ENCODE measurements around the gene SCARF2.

The SCARF2 gene

DNA sequence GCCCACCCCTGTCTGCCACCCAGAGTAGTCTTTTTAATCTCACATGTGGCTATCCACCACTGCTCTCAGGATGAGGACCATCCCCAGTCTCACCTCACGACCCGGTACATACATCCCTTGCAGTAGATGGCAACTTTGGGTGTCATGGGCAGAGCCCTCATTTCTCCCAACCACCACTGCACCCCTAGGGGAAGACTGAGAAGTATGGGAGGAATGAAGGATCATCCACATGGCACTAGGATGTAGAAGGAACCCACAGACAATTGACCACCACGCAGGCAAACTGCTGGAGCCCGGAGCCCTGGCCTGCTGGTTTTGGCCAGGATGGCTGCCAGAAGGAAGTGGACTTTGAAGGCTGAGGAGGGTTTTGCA is 1.9 kb upstream of the SCARF2 start:
- Histone ChIP-seq H3K9ac (ENCODE audit: low read depth, low read length) (no peak overlapping the region), H3K9me3 (ENCODE audit: control insufficient read depth, insufficient read depth, low read length) (no peaks in the 10 kb centered on the region), H3K36me3 (ENCODE audit: insufficient read depth, low read length) (no peaks in the 10 kb centered on the region), H3K4me1 (ENCODE audit: insufficient read depth, low read length) (peaks cover 11% of the 10 kb centered on the region; the same call in 1 of the 2 replicates)

DNA sequence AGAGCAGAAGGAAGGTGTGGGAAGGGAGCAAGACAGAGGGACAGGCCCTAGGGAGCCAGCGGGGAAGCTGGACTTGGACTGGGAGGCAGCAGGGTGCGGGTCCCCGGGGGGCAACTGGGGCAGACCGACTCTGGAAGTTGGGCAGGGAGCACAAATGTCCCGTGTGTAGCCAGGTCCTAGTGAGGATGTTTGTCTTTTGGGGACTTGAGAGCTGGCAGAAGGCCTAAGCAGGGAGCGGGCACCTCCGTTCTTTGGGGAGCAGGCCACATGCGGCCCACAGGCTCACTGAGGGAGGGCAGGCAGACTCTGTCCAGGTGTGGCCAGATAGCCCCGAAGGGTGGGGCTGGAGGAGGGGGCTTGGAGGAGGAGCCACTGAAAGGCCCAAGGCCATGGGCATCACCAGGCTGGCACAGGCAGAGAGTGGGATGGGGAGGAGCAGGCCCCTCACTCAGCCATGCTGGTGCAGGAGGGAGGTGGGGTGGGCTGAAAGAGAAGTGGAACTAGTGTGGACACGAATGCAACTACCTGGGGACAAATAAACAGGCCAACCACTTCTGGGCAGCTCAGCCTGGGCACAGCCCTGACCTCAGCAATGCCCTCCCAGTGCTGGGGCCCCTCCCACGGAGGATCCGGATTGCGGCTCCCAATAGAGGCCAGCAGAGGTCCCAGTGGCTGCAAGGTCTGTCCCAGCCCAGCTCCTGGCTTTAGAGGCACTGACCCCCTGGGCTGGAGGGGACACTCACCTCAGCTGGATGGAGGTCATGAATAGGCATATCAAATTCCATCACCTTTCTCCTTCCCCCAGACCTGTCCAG is 1.3 kb upstream of the SCARF2 start:
- H3K36me3 ChIP-seq (ENCODE audit: insufficient read depth, low read length) = no peaks in the 10 kb centered on the region
- no peaks in the 10 kb centered on the region for H3K9me3 ChIP-seq (ENCODE audit: control insufficient read depth, insufficient read depth, low read length)
- peaks cover 11% of the 10 kb centered on the region; the same call in 1 of the 2 replicates for H3K4me1 ChIP-seq (ENCODE audit: insufficient read depth, low read length)
- H3K9ac ChIP-seq (ENCODE audit: low read depth, low read length) = peak overlapping the region; percentile 77; the same call in 1 of the 2 replicates

DNA sequence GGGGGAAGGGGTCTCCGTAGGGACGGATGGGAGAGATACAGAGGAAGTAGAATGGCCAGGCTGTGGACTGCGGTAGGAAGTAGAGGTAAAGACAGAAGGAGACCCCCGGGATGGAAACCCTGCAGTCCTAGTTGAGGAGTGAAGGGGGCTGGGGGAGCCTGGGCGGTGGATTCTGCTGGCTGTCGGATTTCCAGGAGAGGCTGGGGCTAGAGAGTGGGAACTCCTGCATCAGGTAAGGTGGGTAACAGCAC is 727 bp upstream of the SCARF2 start:
- peak overlapping the region; percentile 77; the same call in 1 of the 2 replicates for H3K9ac ChIP-seq (ENCODE audit: low read depth, low read length)
- no peaks in the 10 kb centered on the region for H3K9me3 ChIP-seq (ENCODE audit: control insufficient read depth, insufficient read depth, low read length)
- H3K36me3 ChIP-seq (ENCODE audit: insufficient read depth, low read length) = no peaks in the 10 kb centered on the region
- peaks cover 11% of the 10 kb centered on the region; the same call in 1 of the 2 replicates for H3K4me1 ChIP-seq (ENCODE audit: insufficient read depth, low read length)

DNA sequence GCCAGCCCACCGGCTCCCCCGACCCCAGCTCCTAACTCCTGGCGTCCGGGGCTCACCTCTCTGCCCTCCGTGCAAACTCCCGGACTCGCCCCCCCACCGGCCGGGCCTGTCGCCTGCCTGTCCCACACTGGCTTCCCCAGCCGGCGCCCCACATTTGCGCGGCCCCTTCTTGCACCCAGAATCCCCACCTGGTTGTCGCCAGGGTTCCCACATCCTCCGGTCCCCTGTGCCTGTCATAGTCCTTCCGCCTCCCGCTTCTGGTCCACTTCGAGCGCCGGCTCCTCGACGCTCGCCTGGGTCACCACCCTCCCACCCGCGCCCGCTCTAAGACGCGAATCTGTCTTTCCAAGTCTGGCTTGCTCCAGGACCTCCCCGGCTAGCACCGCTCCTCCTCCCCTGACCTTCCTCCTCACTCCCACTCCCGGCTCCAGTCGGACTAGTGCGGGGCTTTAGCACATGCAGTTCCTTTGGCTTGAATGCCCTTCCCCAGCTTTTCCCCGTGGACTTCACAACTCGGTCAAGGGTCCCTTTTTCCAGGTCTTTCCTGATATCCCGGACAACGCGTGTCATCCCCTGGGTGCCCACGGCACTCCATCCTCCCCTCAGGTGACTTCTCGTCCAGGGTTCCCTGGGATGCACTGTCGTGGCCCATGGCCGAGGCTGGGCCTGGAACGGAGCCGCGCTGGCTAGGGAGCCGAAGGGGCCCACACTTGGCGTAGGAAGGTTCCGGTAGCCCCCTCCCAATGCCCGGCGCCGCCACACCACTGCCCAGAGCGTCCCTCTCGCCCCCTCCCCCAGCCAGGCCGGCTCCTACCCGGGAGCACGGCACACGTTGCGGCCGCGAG is 635 bp downstream of the SCARF2 start:
- H3K9me3 ChIP-seq (ENCODE audit: control insufficient read depth, insufficient read depth, low read length) = no peaks in the 10 kb centered on the region
- no peaks in the 10 kb centered on the region for H3K36me3 ChIP-seq (ENCODE audit: insufficient read depth, low read length)
- peaks cover 11% of the 10 kb centered on the region; the same call in 1 of the 2 replicates for H3K4me1 ChIP-seq (ENCODE audit: insufficient read depth, low read length)
- H3K9ac ChIP-seq (ENCODE audit: low read depth, low read length) = peak overlapping the region; percentile 77

DNA sequence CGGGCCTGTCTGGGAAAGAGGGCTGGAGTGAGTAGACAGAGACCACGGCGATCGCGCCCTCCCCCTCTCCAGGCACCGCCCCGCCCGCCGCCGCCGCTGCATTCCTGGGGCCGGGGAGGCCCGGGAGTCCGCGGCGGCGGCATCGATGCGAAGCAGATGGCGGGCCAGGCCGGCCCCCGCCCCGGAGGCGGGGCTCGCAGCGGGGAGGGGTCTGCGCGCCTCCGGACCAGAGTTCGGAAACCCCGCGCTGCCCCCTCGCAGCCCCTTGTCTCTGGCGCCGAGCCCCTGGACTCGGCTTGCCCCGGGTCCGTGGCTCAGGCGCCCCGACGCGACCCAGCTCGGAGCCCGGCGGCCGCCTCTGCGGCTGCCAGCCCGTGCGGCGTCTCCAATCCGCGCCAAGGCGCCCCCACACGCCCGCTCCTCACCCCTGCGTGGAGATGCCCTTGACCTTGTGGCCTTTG is 1.3 kb downstream of the SCARF2 start:
- Histone ChIP-seq H3K36me3 (ENCODE audit: insufficient read depth, low read length) (no peaks in the 10 kb centered on the region), H3K9ac (ENCODE audit: low read depth, low read length) (peak overlapping the region; percentile 77), H3K9me3 (ENCODE audit: control insufficient read depth, insufficient read depth, low read length) (no peaks in the 10 kb centered on the region), H3K4me1 (ENCODE audit: insufficient read depth, low read length) (peaks cover 11% of the 10 kb centered on the region; the same call in 1 of the 2 replicates)

DNA sequence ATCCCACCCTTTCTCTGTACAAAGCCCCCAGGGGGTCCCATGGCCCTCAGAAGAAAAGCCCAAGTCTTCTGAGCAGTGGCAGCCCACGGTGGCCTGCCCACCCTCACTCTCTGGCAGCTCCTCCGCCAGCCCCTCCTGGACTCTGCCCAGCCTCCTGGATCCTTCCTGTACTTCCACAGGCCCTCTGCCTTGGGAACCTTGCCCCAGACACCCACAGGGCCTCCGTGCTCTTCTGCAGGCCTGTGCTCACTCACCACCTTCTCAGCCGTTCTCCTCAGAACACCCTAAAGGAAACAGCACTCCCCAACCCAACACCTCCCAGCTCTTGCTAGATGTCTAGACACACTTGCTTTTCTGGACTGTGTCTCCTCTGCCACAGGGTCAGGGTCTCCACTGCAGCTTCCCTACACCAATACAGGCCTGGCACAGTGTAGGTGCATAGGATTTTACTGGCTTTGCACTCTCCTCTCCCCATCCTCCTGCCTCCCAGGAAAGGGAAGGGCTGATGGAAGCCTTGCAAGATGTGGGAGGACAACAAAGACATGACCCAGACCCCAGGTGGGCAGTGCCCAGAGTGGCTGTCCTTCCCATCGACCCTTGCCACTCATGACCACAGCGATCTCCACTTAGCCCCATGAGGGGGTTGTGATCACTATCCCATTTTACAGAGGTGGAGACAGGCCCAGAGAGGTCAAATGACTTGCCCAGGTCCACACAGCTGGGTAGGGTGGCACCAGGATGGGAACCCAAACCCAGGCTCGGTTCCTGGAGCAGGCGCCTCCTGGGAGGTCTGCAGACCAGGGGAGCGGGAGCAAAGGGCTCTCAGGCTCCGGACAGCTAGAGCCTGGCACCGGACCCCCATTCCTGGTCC is 2.0 kb downstream of the SCARF2 start:
- H3K9ac ChIP-seq (ENCODE audit: low read depth, low read length) = peak overlapping the region; percentile 77; the same call in 1 of the 2 replicates
- H3K36me3 ChIP-seq (ENCODE audit: insufficient read depth, low read length) = no peaks in the 10 kb centered on the region
- H3K9me3 ChIP-seq (ENCODE audit: control insufficient read depth, insufficient read depth, low read length) = no peaks in the 10 kb centered on the region
- H3K4me1 ChIP-seq (ENCODE audit: insufficient read depth, low read length) = peaks cover 11% of the 10 kb centered on the region; the same call in 1 of the 2 replicates

DNA sequence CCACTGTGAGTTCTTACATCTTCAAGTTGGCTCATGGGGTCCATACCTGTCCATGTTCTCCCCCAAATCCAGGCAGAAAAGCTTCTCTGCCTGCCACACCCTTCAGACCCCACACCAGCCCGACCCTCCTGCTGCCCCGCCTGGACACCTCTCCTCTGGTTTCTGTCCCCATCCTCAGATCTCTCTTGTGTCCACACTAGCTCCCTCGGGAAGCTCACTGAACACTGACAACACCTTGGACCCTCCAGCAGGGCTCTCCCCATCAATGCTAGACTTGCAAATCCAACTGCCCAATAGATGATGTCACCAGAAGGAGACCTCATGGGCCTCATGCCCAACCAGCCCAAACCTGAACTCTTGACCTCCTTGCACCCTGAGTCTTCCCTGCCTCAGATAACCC is 2.9 kb downstream of the SCARF2 start:
- no peaks in the 10 kb centered on the region for H3K9me3 ChIP-seq (ENCODE audit: control insufficient read depth, insufficient read depth, low read length)

DNA sequence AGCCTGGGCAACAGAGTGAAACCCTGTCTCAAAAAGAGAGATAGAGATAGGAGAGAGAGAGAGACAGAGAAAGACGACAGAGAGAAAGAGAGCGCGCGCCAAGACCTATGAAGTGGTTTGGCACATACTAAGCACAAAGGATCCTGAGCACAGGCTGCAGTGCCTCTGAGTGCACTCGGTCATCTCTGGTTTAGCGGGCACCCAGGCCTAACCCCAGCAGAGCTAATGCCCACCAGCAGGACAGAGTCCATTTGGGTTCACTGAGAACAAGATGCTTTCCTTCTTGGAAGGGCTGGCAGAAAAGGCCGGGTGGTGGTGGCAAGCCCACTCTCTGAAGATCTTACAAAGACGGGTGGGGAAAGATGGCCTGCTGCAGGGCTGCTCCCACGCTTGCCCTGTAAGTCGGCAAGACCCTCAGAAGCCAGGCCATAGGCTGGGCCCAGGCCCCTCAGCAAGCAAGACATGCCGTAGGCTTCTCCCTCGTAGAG is 3.3 kb downstream of the SCARF2 start:
- Histone ChIP-seq H3K36me3 (ENCODE audit: insufficient read depth, low read length) (no peaks in the 10 kb centered on the region), H3K9ac (ENCODE audit: low read depth, low read length) (no peak overlapping the region), H3K4me1 (ENCODE audit: insufficient read depth, low read length) (peaks cover 11% of the 10 kb centered on the region; the same call in 1 of the 2 replicates), H3K9me3 (ENCODE audit: control insufficient read depth, insufficient read depth, low read length) (no peaks in the 10 kb centered on the region)

More for the DNA sequence above, 2.9 kb downstream of the SCARF2 start:
- Histone ChIP-seq H3K36me3 (ENCODE audit: insufficient read depth, low read length) (no peaks in the 10 kb centered on the region), H3K9ac (ENCODE audit: low read depth, low read length) (no peak overlapping the region), H3K4me1 (ENCODE audit: insufficient read depth, low read length) (peaks cover 11% of the 10 kb centered on the region; the same call in 1 of the 2 replicates)

DNA sequence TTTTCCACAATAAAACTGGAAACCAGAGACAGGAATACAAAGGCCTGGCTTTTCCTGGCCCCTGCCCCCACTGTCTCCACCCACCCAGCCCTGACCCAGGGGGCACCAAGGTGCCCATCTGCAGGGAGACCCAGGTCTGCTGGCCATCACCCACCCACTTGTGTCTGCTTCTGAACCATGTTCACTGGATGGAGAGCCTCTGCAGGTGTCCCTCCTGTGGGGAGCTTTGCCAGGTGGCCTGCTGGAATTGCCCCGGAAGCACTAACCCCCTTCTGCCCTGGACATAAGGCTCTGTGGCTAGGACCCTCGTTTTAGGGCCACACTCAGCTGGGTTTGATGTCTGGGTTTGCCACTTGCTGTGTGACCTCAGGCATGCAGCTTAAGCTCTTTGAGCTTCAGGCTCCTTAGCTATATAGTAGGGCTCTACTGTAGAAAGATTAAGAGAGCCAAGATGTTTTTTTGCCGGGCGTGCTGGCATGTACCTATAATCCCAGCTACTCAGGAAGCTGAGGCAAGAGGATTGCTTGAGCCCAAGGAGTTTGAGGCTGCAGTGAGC is 3.9 kb downstream of the SCARF2 start:
- no peaks in the 10 kb centered on the region for H3K36me3 ChIP-seq (ENCODE audit: insufficient read depth, low read length)

DNA sequence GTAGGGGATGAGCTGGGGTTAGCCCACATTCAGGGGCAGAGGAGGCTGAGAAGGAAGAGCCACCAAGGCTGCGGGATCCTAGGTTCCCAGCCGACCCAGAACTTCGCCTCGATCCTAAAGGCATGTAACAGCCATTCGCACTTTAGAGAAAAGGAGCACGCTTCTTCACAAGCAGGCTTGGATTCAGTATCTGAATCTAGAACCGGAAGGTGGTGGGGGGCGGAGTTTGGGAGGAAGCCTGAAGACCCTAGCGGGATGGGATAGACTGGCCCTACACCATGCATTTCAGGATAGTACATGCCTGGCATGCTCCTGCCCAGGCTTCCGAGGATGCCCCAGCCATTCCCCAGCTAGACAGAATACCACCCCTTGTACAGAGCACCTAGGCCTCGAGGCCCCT is 4.4 kb downstream of the SCARF2 start:
- H3K9me3 ChIP-seq (ENCODE audit: control insufficient read depth, insufficient read depth, low read length) = no peaks in the 10 kb centered on the region
- no peaks in the 10 kb centered on the region for H3K36me3 ChIP-seq (ENCODE audit: insufficient read depth, low read length)
- H3K9ac ChIP-seq (ENCODE audit: low read depth, low read length) = no peak overlapping the region
- peaks cover 8% of the 10 kb centered on the region; the same call in 1 of the 2 replicates for H3K4me1 ChIP-seq (ENCODE audit: insufficient read depth, low read length)

More for the DNA sequence above, 3.9 kb downstream of the SCARF2 start:
- Histone ChIP-seq H3K4me1 (ENCODE audit: insufficient read depth, low read length) (peaks cover 8% of the 10 kb centered on the region; the same call in 1 of the 2 replicates), H3K9ac (ENCODE audit: low read depth, low read length) (no peak overlapping the region), H3K9me3 (ENCODE audit: control insufficient read depth, insufficient read depth, low read length) (no peaks in the 10 kb centered on the region)

DNA sequence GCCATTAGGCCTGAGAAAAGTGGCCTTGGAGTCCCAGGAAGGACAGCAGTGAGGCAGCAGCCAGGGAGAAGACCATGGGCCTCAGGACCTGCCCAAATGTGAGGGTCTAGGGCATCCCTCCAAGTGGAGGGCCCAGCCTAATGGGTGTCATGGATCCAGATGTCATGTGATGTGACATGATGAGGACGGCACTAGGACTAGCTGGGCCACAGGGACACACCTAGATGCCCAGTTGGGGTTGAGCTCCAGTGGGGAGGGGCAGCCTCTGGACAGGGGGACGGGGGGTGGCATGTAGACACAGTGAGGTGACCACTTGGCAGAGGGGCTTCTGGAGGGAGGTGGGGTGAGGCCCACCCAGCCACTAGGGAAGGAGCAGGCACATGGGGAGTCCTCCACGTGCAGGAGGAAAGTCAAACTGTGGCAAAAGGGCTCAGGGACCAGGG is 5.4 kb downstream of the SCARF2 start:
- no peak overlapping the region for H3K9ac ChIP-seq (ENCODE audit: low read depth, low read length)
- peaks cover 8% of the 10 kb centered on the region; the same call in 1 of the 2 replicates for H3K4me1 ChIP-seq (ENCODE audit: insufficient read depth, low read length)
- H3K9me3 ChIP-seq (ENCODE audit: control insufficient read depth, insufficient read depth, low read length) = no peaks in the 10 kb centered on the region
- H3K36me3 ChIP-seq (ENCODE audit: insufficient read depth, low read length) = no peaks in the 10 kb centered on the region

DNA sequence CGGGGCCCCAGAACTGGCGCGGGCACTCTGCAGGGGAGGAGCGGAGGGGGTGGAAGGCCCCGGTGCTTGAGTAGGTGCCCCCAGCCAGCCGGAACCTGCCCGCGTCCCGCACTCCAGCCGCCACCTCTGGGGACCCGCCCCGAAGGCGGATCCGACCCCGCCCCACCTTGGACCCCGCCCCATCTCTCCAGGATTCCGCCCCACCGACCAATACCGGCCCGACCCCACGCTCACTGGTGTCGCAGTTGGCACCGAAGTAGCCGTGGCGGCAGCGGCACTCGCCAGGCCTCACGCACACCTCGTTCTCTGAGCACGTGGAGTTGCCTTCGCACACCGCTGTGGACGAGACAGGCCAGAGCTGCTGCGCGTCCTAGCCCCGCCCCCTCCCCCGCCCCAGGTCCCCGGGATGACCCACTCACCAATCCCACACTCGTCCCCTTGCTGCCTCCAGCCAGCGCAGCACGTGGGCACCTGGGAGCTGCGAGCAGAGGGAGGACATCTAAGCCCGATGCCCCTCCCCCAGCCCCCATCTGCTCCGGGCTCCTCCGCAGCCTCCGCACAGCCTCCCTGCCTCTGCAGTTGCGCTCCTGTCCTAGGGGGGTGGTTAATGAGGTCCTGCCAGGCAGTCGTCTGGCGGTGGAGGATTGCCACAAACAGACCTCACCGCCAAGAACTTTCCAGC is 6.0 kb downstream of the SCARF2 start:
- peaks cover 8% of the 10 kb centered on the region; the same call in 1 of the 2 replicates for H3K4me1 ChIP-seq (ENCODE audit: insufficient read depth, low read length)
- H3K9ac ChIP-seq (ENCODE audit: low read depth, low read length) = peak overlapping the region; percentile 7; the same call in 1 of the 2 replicates
- no peaks in the 10 kb centered on the region for H3K36me3 ChIP-seq (ENCODE audit: insufficient read depth, low read length)
- no peaks in the 10 kb centered on the region for H3K9me3 ChIP-seq (ENCODE audit: control insufficient read depth, insufficient read depth, low read length)

Data from ES-I3 (cell line).